ENCODE data around the gene ERC2.

Gene ERC2

GRCh38 chr3:55526332-55527030, 941.8 kb downstream of the ERC2 start:
- no peak overlapping the region for H3K27ac Mint-ChIP-seq
- peaks cover 12% of the 10 kb centered on the region for H3K27me3 Mint-ChIP-seq
- no peak overlapping the region for H3K4me3 Mint-ChIP-seq
- no peaks in the 10 kb centered on the region for H3K9me3 Mint-ChIP-seq
- intact Hi-C loops (cut with micrococcal nuclease) = no loop called here
- no peaks in the 10 kb centered on the region for H3K36me3 Mint-ChIP-seq (ENCODE audit: low read depth)
- H3K4me1 Mint-ChIP-seq (ENCODE audit: low read depth) = peaks cover 18% of the 10 kb centered on the region

GRCh38 chr3:55525436-55525835, 942.8 kb downstream of the ERC2 start:
- no peaks in the 10 kb centered on the region for H3K36me3 Mint-ChIP-seq (ENCODE audit: low read depth)
- intact Hi-C loops (cut with micrococcal nuclease) = no loop called here
- H3K4me1 Mint-ChIP-seq (ENCODE audit: low read depth) = peaks cover 7% of the 10 kb centered on the region
- H3K27me3 Mint-ChIP-seq = peaks cover 12% of the 10 kb centered on the region
- no peak overlapping the region for H3K4me3 Mint-ChIP-seq
- no peak overlapping the region for H3K27ac Mint-ChIP-seq
- H3K9me3 Mint-ChIP-seq = no peaks in the 10 kb centered on the region

DNA sequence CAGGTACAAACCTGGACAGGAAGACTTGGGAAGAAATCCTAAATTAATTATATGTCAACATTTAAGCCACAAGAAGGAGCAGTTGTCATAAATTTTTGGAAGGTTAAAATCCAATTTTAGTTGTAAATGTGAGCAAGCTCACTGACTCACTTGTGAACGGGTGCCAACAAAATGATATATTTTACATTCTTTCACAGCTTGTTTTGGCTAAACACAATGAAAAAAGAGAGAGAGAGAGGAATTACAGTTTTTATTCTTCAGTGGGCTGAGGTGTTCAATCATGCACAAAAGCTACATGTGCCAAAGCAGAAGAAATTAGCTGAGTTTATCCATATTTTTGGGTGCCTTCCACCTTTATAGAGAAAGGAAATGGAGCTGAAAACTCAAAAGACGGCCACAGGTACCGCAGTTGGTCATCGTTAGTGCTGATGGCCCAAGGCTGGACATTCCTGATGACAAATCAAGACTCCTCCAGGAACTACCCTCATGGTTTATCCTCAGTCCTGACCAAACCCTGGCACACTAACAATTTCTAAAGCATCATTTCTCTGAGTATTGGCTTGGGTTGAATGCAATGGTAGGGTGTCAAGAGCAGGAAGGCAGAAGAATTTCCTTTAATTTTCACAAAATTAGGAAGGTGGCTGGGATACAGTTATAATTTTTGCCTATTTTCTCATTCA, 943.6 kb downstream of the ERC2 start:
- H3K9me3 Mint-ChIP-seq = no peaks in the 10 kb centered on the region
- intact Hi-C loops (cut with micrococcal nuclease) = no loop called here
- H3K4me3 Mint-ChIP-seq = no peak overlapping the region
- peaks cover 6% of the 10 kb centered on the region for H3K4me1 Mint-ChIP-seq (ENCODE audit: low read depth)
- H3K27ac Mint-ChIP-seq = no peak overlapping the region
- H3K27me3 Mint-ChIP-seq = peaks cover 14% of the 10 kb centered on the region
- H3K36me3 Mint-ChIP-seq (ENCODE audit: low read depth) = no peaks in the 10 kb centered on the region

DNA sequence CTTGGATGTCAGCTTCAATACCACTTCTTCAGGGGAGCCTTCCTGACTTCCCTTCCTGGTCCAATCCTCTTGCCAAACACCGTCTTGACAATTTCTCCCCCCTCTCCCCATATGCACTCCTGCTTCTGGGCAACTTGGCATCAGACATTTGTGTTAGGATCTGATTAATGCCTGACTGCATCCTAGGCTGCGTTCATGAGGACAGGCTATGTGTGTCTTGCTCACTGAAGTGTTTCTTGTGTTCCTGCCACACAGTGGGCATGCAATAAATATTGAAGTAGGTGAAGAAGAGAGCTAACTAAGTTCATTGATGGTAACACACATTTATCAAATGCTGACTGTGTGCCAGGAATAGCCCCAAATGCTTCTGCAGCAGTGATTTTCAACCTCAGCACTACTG, 944.8 kb downstream of the ERC2 start:
- intact Hi-C loops (cut with micrococcal nuclease) = no loop called here
- Mint-ChIP-seq H3K4me3 (no peak overlapping the region), H3K9me3 (no peaks in the 10 kb centered on the region), H3K27ac (no peak overlapping the region), H3K36me3 (ENCODE audit: low read depth) (no peaks in the 10 kb centered on the region), H3K27me3 (peaks cover 15% of the 10 kb centered on the region), H3K4me1 (ENCODE audit: low read depth) (peaks cover 6% of the 10 kb centered on the region)

GRCh38 chr3:55521738-55522421, 946.4 kb downstream of the ERC2 start:
- Mint-ChIP-seq H3K4me3 (no peak overlapping the region), H3K9me3 (no peaks in the 10 kb centered on the region), H3K27me3 (peaks cover 15% of the 10 kb centered on the region), H3K36me3 (ENCODE audit: low read depth) (no peaks in the 10 kb centered on the region), H3K27ac (no peak overlapping the region), H3K4me1 (ENCODE audit: low read depth) (peaks cover 6% of the 10 kb centered on the region)
- intact Hi-C loops (cut with micrococcal nuclease) = no loop called here

- Mint-ChIP-seq H3K27ac (no peak overlapping the region), H3K4me3 (no peak overlapping the region), H3K27me3 (peaks cover 17% of the 10 kb centered on the region), H3K4me1 (ENCODE audit: low read depth) (peaks cover 6% of the 10 kb centered on the region), H3K36me3 (ENCODE audit: low read depth) (no peaks in the 10 kb centered on the region), H3K9me3 (no peaks in the 10 kb centered on the region)
- intact Hi-C loops (cut with micrococcal nuclease) = no loop called here
Observed at GRCh38 chr3:55521064-55521737, 947.1 kb downstream of the ERC2 start.

- Mint-ChIP-seq H3K4me1 (ENCODE audit: low read depth) (no peaks in the 10 kb centered on the region), H3K27me3 (peaks cover 18% of the 10 kb centered on the region), H3K36me3 (ENCODE audit: low read depth) (no peaks in the 10 kb centered on the region), H3K27ac (no peak overlapping the region), H3K9me3 (no peaks in the 10 kb centered on the region), H3K4me3 (no peak overlapping the region)
- intact Hi-C loops (cut with micrococcal nuclease) = no loop called here
Observed at GRCh38 chr3:55519019-55519418, 949.2 kb downstream of the ERC2 start.

DNA sequence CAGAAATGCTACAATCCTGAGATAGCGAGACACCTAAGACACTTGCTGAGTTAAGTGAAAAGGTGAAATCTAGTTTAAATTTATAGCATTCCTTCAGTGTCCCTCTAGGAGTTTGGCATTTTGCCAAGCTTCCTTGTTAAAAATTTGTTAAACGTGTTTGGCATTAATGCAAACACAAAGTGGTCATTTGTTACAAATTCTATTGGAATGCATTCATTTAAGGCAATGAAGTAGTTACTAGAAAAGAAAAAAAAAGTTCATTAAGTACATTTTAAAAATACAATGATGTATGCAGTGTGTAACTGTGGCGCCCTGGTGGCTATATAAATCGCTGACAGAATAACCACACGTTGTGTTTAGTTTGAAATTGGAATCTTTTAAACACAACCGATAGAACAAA, 949.8 kb downstream of the ERC2 start:
- Mint-ChIP-seq H3K27ac (no peak overlapping the region), H3K36me3 (ENCODE audit: low read depth) (no peaks in the 10 kb centered on the region), H3K4me3 (no peak overlapping the region), H3K4me1 (ENCODE audit: low read depth) (no peaks in the 10 kb centered on the region), H3K27me3 (peaks cover 19% of the 10 kb centered on the region), H3K9me3 (no peaks in the 10 kb centered on the region)
- intact Hi-C loops (cut with micrococcal nuclease) = no loop called here

DNA sequence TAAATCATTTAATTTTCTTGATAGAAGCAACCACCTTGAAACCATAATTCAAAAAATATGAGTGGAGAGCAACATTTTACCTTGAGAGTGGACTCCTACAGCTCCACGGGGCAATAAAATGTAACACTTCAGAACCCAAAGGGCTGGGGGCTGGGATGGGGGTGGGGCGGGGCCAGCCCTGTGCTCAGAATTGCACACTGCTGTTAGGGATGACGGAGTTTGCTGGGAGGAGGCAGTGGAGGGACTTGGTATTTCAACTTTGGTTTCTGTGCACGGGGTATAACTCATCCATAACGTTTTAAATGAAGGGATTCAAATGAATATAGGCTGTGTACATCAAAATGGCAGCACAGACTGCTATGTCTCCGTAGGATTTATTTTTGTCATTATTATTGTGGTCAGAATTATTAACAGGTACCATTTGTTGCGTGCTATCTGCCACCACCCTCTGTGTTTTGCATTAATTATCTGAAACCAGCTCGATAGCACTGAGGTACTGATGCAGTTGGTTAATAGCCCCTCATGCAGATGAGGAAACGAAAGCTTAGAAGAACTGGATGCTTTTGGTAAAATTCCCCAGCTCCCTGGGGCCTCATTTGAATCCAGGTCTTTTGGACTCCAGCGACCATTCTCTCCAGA, 951.8 kb downstream of the ERC2 start:
- H3K27me3 Mint-ChIP-seq = peaks cover 28% of the 10 kb centered on the region
- no peak overlapping the region for H3K27ac Mint-ChIP-seq
- no peaks in the 10 kb centered on the region for H3K36me3 Mint-ChIP-seq (ENCODE audit: low read depth)
- H3K4me1 Mint-ChIP-seq (ENCODE audit: low read depth) = no peaks in the 10 kb centered on the region
- H3K9me3 Mint-ChIP-seq = no peaks in the 10 kb centered on the region
- no peak overlapping the region for H3K4me3 Mint-ChIP-seq
- intact Hi-C loops (cut with micrococcal nuclease) = no loop called here

GRCh38 chr3:55515550-55516246, 952.6 kb downstream of the ERC2 start:
- Mint-ChIP-seq H3K27ac (no peak overlapping the region), H3K4me3 (no peak overlapping the region), H3K27me3 (peaks cover 32% of the 10 kb centered on the region), H3K36me3 (ENCODE audit: low read depth) (no peaks in the 10 kb centered on the region), H3K9me3 (no peaks in the 10 kb centered on the region), H3K4me1 (ENCODE audit: low read depth) (no peaks in the 10 kb centered on the region)
- intact Hi-C loops (cut with micrococcal nuclease) = no loop called here

DNA sequence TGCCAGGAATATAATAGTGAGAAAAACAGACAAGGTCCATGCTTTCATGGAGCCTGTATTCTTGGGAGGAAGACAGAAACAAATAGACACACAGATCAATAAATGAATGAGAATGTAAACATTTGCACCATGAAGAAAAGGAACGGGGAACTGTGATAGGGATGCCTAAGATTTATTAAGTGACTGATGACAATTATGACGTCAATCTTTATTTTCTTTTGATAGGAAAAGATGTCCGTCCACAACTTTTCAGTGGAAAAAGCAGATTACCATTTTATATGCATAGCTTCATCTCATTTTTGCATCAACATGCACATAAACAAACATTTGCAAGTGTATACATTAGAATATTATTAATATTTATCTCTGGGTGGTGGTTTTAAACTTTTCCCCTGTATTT, 953.3 kb downstream of the ERC2 start:
- intact Hi-C loops (cut with micrococcal nuclease) = no loop called here
- H3K9me3 Mint-ChIP-seq = no peaks in the 10 kb centered on the region
- no peaks in the 10 kb centered on the region for H3K4me1 Mint-ChIP-seq (ENCODE audit: low read depth)
- H3K36me3 Mint-ChIP-seq (ENCODE audit: low read depth) = no peaks in the 10 kb centered on the region
- H3K27me3 Mint-ChIP-seq = peaks cover 36% of the 10 kb centered on the region
- H3K27ac Mint-ChIP-seq = no peak overlapping the region
- H3K4me3 Mint-ChIP-seq = no peak overlapping the region

DNA sequence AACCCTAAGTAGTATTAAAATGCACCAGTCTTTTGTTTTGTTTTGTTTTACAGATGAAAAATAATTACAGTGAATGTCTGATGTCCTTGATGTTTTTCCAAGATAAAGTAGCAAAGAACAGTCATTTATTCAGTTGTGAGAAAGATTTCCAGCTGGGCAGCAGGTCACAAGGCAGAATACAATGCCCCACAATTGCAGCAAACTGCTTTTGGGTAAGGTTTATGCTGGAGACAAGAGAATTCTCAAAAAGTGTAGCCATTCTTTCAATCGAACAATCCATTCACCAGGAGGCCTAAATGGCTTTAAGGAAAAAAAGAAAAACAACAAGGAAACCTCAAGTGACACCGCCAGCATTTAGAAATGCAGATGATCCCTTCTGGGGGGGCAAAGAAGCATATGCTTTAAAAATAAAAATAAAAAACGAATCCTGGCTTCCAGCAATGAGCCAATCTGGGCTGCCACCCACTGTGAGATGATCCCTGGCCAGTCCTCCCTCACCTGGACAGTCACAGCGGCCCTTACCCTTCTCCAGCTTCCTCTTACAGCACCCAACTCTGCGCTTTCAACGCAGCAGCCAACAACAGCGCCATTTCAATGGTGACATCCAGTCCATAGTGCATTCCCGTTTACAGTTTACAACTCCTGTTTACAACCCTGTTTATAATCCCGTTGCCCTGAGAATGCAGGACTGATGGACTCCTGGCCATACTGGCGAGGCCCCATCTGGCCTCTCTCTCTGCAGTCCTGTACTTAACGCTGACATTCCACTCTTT, 955.5 kb downstream of the ERC2 start:
- intact Hi-C loops (cut with micrococcal nuclease) = no loop called here
- H3K4me1 Mint-ChIP-seq (ENCODE audit: low read depth) = peaks cover 4% of the 10 kb centered on the region
- H3K9me3 Mint-ChIP-seq = no peaks in the 10 kb centered on the region
- H3K4me3 Mint-ChIP-seq = no peak overlapping the region
- H3K27ac Mint-ChIP-seq = no peak overlapping the region
- no peaks in the 10 kb centered on the region for H3K36me3 Mint-ChIP-seq (ENCODE audit: low read depth)
- H3K27me3 Mint-ChIP-seq = peaks cover 33% of the 10 kb centered on the region
